HG02798 (cell line): ENCODE data around the gene NRXN3.

Experiments used
- ATAC-seq: cut with Tn5 transposase; IDR thresholded peaks from one replicate; pipeline ENCODE4 v1.9.1; 2021; ENCODE audit warnings: mild to moderate bottlenecking; ENCODE audit not compliant: unreplicated experiment, poor library complexity

The NRXN3 gene

DNA sequence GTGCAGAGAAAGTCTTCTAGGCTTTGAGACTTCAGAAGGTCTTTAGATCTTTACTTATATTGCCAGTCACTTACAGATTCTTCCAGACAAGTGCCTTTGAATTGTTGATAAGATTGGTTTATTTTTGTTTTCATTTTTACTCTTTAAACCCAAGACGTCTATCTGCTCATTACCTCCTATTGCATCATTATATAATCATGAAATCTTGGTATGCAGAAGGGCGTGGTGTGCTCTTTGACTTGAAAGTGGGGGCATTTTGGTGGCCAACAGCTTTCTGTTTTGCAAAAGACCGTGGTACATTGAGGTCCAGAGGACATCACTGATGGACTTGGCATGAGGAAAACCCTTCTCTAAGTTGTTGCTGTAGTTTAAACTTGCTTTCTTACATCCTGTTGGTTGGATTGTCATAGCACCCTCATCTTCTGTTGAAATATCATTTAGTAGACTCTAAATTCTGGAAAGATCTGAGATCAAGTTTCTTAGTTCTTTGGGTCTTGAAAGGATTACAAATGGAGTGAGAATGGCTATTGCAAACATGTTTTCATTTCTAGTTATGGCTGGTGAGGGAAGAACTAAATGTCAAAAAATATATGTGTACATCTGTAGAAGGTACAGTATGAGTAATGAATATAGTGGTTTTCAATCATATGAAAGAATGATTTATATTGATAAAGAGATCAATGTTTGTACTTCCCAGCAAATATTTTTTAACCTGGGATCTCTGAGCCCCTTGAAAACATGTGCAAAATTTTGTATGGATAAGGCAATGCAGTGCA is 441.8 kb downstream of the NRXN3 start:
- no peak for ATAC-seq

GRCh38 chr14:78612666-78613065 is 442.5 kb downstream of the NRXN3 start:
- no peak for ATAC-seq

DNA sequence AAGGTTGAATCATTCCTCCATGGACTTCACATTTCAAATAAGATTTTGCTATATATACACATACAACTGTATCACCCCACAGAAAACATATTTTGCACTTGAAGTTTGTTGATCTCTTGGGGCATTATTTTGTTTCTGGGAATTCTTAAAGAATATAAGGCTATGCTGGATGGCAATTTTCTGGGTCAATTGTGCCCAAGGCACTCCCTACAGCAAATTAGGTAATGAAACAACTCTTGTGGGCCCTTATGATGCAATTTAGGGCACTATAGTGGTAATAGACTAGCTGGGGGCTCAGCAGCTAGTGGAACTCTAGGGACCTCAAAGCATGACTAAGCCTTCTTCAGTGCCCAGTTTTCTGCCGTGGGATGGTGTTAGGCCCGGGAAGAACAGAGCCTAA is 444.4 kb downstream of the NRXN3 start:
- ATAC-seq: no peak

GRCh38 chr14:78617735-78618134 is 447.6 kb downstream of the NRXN3 start:
- no peak for ATAC-seq

DNA sequence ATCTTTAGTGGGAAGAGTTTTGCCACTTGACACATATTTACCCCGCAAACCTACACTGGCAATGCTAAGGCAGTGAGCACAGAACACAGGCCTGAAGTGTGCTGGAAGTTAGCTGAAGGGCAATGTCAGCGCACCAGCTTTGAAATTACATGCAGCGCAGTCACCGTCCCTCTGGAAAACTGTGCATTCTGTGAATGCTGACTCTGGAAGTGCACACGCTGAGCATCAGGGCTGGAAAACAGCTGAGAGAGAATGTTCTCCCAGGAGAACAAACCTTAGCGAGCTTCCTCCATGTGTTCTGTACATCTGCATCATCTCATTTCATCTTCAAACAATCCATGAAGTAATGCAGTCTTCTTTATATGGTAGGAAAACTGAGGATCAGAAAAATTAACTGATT is 448.2 kb downstream of the NRXN3 start:
- no peak for ATAC-seq

- ATAC-seq: no peak
These were observed 456.9 kb downstream of the NRXN3 start for GRCh38 chr14:78627114-78627513.

DNA sequence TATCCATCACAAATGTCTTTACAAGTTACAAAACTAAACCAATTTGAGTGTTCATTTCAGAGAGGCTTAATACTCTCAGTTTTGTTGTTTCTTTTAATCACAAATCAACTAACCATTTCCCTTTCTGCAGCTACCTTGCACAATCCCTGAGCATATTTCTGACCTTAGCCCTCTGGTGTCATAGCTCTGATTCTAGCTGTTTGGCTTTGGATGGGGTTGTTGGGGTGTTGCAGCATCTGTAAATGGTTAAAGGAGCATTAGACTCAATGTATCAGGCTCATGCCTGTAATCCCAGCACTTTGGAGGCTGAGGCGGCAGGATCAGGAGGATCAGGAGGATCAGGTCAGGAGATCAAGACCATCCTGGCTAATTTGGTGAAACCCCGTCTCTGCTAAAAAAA is 461.4 kb downstream of the NRXN3 start:
- ATAC-seq: no peak

DNA sequence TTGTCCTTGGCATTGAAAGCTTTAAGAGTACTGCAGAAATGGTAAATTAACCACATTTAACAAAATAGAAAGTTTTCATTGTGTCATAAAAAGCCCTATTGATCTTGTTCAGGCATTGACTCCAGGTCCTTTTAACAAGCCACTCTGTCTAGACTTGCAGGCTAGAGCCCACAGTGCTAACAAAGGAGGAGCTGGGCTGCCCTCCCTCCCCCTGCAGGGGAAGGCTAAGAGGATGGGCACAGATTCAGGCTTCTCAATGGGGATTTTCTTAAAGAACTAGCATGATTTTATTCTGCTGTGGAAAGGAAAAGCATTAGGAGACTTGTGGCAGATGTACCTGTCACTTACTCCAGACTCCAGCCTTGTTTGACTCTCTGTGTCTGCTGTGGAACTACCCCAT is 463.6 kb downstream of the NRXN3 start:
- no peak for ATAC-seq

DNA sequence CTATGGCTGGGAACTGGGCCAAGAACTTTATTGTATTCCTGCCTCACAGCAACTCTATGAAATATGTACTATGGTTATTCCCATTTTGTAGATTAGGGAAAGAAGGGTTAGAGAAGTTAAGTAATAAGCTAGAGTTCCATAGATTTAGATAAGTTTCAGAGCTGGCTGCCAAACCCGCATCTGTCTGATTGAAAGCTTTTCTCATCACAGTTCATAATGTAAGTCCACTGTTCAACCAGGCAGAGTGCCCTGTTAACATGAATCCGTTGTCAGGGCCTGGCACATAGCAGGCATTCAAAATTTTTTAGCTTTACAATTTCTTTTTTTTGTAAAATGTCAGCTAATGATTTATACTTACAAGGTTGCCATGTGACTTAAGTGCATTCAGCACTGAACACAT is 467.3 kb downstream of the NRXN3 start:
- no peak for ATAC-seq

- ATAC-seq: no peak
These were observed 467.8 kb downstream of the NRXN3 start for GRCh38 chr14:78637908-78638475.

DNA sequence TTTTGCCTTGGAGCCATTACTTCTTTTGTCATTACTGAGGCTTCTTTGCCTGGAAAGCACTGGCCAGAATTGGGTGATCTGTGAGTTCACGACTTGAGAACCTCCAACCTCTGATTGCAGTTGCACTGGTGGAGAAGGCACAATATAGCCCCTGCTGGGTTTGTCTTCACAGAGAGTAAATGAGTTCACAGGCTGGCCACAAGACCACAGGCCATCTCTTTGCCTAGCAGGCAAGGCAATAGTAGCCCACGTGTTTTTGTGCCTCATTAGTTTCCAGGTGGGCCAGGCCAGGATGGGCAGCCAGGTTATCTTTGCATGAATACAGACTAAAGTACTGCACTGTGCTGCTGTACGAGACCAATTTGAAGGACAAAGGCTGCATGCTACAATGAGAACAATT is 468.8 kb downstream of the NRXN3 start:
- ATAC-seq: no peak

- ATAC-seq: no peak
These were observed 474.8 kb downstream of the NRXN3 start for GRCh38 chr14:78644824-78645559.

GRCh38 chr14:78652727-78653126 is 482.6 kb downstream of the NRXN3 start:
- no peak for ATAC-seq

- ATAC-seq: no peak
These were observed 483.0 kb downstream of the NRXN3 start for GRCh38 chr14:78653173-78653572.

GRCh38 chr14:78657451-78657850 is 487.3 kb downstream of the NRXN3 start:
- ATAC-seq: no peak

DNA sequence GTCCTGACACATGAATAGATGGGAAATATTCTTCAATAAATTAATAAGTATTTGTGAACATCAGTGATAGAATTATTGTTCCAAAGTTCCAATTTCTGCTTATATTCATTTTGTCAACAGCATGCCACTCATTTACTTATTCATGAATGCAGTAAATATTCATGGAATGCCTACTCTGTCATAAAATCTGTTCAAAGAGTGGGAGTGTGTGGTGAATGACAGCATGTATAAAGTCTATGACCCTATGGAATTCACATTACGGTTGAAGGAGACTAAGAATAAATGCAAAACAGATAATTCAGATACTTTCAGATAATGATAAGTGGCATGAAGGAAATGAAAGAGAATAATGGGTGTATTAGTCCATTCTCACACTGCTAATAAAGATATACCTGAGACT is 494.7 kb downstream of the NRXN3 start:
- ATAC-seq: no peak

- ATAC-seq: no peak
These were observed 496.3 kb downstream of the NRXN3 start for GRCh38 chr14:78666336-78667056.

GRCh38 chr14:78667141-78667540 is 497.0 kb downstream of the NRXN3 start:
- no peak for ATAC-seq

DNA sequence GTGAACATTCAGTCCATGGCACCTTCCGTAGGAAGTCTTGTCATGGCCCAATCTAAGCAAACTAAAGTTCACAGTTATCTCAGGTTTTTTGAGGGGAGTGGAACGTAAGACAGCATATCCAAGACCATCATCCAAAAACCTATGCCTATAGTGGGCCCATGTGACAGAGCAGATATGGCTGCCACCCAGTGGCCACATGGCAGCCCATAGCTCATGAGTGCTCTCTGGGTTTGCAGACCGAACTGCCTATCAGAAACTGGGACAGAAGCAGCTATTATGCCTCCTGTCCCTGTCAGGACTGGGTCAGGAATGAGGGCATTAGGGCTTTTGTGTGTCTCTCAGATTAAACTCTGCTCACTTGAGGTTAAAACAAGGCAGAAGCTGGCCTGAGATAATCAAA is 503.7 kb downstream of the NRXN3 start:
- ATAC-seq: no peak

DNA sequence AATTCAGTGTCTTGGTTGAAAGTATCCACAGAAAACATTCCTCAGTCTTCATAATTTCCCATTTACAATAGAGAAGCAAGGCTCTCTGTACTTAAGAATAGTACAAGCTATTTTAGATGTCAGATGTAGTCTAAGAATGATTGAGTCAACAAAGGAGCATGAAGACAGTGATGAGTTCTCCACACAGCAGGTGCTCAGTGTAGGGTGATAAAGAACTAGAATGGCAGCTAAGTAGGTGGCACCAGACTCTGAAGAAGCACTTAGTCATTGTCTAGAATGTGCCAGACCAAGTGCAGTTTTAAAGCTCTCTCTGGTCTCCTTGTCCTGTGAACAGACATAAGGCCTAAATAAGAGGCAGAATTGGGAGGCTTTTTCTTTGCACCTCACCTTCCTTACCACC is 504.6 kb downstream of the NRXN3 start:
- ATAC-seq: no peak

DNA sequence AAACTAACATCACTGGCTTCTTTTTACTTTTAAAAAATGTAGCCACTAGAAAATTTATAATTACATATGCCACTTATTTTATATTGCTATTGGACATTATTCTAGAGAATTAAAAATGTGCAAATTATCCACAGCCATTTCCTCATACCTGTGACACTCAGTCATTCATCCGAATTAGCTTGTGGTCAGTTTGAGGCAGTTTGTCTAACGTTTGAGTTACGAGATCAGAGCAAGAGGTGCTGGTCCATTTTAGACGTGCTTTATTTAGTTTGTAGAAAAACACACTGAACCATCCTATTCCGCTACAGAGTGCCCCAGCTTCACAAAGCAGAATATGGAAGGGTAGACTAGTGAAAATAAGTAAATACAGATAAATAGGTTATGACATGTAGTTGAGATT is 513.0 kb downstream of the NRXN3 start:
- no peak for ATAC-seq
